ENCODE data around the gene RMDN2. TPM values are rescaled to one million over a fixed set of nuclear protein-coding genes. Genes with fewer than 3 reads are reported as not detected.

RMDN2 gene
- polyA plus RNA-seq, 3 donors, result 11.5 to 13.1 (median 12.4) TPM

GRCh38 chr2:37894047-37894446 lies 31.0 kb upstream of the RMDN2 start:
- no peak for DNase-seq (ENCODE audit: extremely low read depth in 1 of 11, low read depth in 9 of 11, low spot score in 4 of 11)

GRCh38 chr2:37894601-37895000 lies 30.5 kb upstream of the RMDN2 start:
- no peak for DNase-seq (ENCODE audit: extremely low read depth in 1 of 11, low read depth in 9 of 11, low spot score in 4 of 11)

- DNase-seq (ENCODE audit: extremely low read depth in 1 of 11, low read depth in 9 of 11, low spot score in 4 of 11), result no peak
These were observed 29.9 kb upstream of the RMDN2 start for GRCh38 chr2:37895140-37895539.

- no peak for DNase-seq (ENCODE audit: extremely low read depth in 1 of 11, low read depth in 9 of 11, low spot score in 4 of 11)
These were observed 28.8 kb upstream of the RMDN2 start for GRCh38 chr2:37896319-37896718.

GRCh38 chr2:37897511-37897910 lies 27.6 kb upstream of the RMDN2 start:
- DNase-seq (ENCODE audit: extremely low read depth in 1 of 11, low read depth in 9 of 11, low spot score in 4 of 11), result no peak

GRCh38 chr2:37898448-37898847 lies 26.6 kb upstream of the RMDN2 start:
- no peak for DNase-seq (ENCODE audit: extremely low read depth in 1 of 11, low read depth in 9 of 11, low spot score in 4 of 11)

GRCh38 chr2:37902991-37903390 lies 22.1 kb upstream of the RMDN2 start:
- DNase-seq (ENCODE audit: extremely low read depth in 1 of 11, low read depth in 9 of 11, low spot score in 4 of 11), result no peak

GRCh38 chr2:37904425-37904824 lies 20.7 kb upstream of the RMDN2 start:
- DNase-seq (ENCODE audit: extremely low read depth in 1 of 11, low read depth in 9 of 11, low spot score in 4 of 11), result no peak

- no peak for DNase-seq (ENCODE audit: extremely low read depth in 1 of 11, low read depth in 9 of 11, low spot score in 4 of 11)
These were observed 20.1 kb upstream of the RMDN2 start for GRCh38 chr2:37904993-37905392.

GRCh38 chr2:37906131-37906530 lies 19.0 kb upstream of the RMDN2 start:
- no peak for DNase-seq (ENCODE audit: extremely low read depth in 1 of 11, low read depth in 9 of 11, low spot score in 4 of 11)

GRCh38 chr2:37907501-37908225 lies 17.4 kb upstream of the RMDN2 start:
- DNase-seq (ENCODE audit: extremely low read depth in 1 of 11, low read depth in 9 of 11, low spot score in 4 of 11), result no peak

GRCh38 chr2:37911296-37911873 lies 13.7 kb upstream of the RMDN2 start:
- DNase-seq (ENCODE audit: extremely low read depth in 1 of 11, low read depth in 9 of 11, low spot score in 4 of 11), result no peak

GRCh38 chr2:37912056-37912455 lies 13.0 kb upstream of the RMDN2 start:
- no peak for DNase-seq (ENCODE audit: extremely low read depth in 1 of 11, low read depth in 9 of 11, low spot score in 4 of 11)

- no peak for DNase-seq (ENCODE audit: extremely low read depth in 1 of 11, low read depth in 9 of 11, low spot score in 4 of 11)
These were observed 12.5 kb upstream of the RMDN2 start for GRCh38 chr2:37912616-37913015.

- no peak for DNase-seq (ENCODE audit: extremely low read depth in 1 of 11, low read depth in 9 of 11, low spot score in 4 of 11)
These were observed 10.7 kb upstream of the RMDN2 start for GRCh38 chr2:37914340-37914739.

GRCh38 chr2:37915773-37916172 lies 9.3 kb upstream of the RMDN2 start:
- DNase-seq (ENCODE audit: extremely low read depth in 1 of 11, low read depth in 9 of 11, low spot score in 4 of 11), result no peak

GRCh38 chr2:37916512-37917082 lies 8.5 kb upstream of the RMDN2 start:
- DNase-seq (ENCODE audit: extremely low read depth in 1 of 11, low read depth in 9 of 11, low spot score in 4 of 11), result no peak

- no peak for DNase-seq (ENCODE audit: extremely low read depth in 1 of 11, low read depth in 9 of 11, low spot score in 4 of 11)
These were observed 7.5 kb upstream of the RMDN2 start for GRCh38 chr2:37917281-37918228.

- DNase-seq (ENCODE audit: extremely low read depth in 1 of 11, low read depth in 9 of 11, low spot score in 4 of 11), result no peak
These were observed 6.3 kb upstream of the RMDN2 start for GRCh38 chr2:37918742-37919186.

- no peak for DNase-seq (ENCODE audit: extremely low read depth in 1 of 11, low read depth in 9 of 11, low spot score in 4 of 11)
These were observed 5.5 kb upstream of the RMDN2 start for GRCh38 chr2:37919631-37920032.

Measured in renal cortex interstitium (tissue), 11 donors.